ENCODE data around the gene SPG11.

The SPG11 gene

DNA sequence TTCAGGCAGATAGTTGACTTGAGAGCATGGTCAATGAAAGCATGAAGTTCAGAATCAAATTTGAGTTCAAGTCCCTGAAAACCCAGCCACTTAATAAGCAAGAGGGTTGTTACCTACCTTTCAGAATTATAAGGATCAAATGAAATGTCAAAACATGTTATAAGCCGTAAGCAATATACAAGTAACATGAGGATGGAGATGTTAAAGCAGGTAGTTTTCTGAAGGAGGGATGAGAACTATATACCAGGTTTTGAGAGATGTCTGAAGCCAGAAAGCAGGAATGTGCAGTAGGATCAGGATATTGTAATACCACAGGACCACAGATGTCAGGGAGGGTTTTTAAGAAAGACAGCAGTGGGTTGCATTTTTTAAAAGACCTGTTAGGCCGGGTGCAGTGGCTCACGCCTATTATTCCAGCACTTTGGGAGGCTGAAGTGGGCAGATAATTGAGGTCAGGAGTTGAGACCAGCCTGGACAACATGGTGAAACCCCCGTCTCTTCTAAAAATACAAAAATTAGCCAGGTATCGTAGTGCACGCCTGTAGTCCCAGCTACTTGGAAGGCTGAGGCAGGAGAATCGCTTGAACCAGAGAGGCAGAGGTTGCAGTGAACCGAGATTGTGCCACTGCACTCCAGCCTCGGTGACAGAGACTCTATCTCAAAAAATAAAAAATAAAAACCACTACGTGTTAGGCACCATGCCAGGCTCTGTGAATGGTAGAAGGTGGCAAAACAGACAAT is 133.4 kb downstream of the SPG11 start:
- TF ChIP-seq, protein P1, sequence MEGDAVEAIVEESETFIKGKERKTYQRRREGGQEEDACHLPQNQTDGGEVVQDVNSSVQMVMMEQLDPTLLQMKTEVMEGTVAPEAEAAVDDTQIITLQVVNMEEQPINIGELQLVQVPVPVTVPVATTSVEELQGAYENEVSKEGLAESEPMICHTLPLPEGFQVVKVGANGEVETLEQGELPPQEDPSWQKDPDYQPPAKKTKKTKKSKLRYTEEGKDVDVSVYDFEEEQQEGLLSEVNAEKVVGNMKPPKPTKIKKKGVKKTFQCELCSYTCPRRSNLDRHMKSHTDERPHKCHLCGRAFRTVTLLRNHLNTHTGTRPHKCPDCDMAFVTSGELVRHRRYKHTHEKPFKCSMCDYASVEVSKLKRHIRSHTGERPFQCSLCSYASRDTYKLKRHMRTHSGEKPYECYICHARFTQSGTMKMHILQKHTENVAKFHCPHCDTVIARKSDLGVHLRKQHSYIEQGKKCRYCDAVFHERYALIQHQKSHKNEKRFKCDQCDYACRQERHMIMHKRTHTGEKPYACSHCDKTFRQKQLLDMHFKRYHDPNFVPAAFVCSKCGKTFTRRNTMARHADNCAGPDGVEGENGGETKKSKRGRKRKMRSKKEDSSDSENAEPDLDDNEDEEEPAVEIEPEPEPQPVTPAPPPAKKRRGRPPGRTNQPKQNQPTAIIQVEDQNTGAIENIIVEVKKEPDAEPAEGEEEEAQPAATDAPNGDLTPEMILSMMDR (IDR thresholded peaks at IDR 0.05; ENCODE audit: borderline replicate concordance, control extremely low read depth, extremely low read depth, insufficient read depth, missing control alignments), result no peak
- no peak for DNase-seq (ENCODE audit: low spot score)
- in situ Hi-C loops (cut with MboI; ENCODE audit: low sequenced_read_pairs, unreplicated experiment), result no loop called here

DNA sequence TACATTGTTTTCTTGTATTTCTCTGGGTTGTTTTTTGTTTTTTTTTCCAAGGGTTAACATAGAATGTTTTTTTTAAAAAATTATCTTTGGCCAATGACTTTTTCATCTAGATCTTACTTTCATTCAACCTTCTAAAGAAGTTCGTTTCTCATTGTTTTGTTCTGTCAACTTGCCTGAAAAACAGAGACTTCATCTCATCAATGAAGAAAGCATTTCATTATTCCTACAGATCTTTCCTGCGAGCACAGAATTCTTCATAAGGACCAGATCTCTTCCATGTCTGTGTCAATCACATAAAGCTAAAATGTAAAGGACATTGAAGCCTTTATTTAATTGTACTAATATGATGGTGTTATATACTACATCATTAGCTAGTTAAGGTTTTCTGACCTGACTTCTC is 136.2 kb downstream of the SPG11 start:
- in situ Hi-C loops (cut with MboI; ENCODE audit: low sequenced_read_pairs, unreplicated experiment), result no loop called here
- TF ChIP-seq, protein P1 (IDR thresholded peaks at IDR 0.05; ENCODE audit: borderline replicate concordance, control extremely low read depth, extremely low read depth, insufficient read depth, missing control alignments), result no peak

DNA sequence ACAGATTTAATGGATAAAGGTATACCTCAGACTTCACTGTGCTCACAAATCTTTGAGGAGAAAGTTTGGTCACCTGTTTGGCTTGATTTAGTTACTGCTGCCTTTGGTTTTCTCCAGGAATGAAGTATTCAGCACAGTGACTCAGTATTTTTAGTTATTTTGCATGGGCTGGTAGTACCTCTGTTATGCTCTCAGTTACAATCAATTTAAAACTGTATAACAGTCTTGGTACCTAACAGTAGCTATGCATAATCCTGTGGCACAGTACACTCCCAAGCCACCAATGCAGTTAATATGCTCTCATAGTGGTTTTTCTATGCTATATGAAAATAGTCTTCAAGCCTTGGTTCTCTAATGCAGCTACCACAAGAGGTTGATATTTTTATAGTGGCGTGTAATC is 138.4 kb downstream of the SPG11 start:
- TF ChIP-seq, protein P1 (IDR thresholded peaks at IDR 0.05; ENCODE audit: borderline replicate concordance, control extremely low read depth, extremely low read depth, insufficient read depth, missing control alignments), result no peak
- in situ Hi-C loops (cut with MboI; ENCODE audit: low sequenced_read_pairs, unreplicated experiment), result no loop called here
- no peak for DNase-seq (ENCODE audit: low spot score)

More for the DNA sequence above, 136.2 kb downstream of the SPG11 start:
- no peak for DNase-seq (ENCODE audit: low spot score)

DNA sequence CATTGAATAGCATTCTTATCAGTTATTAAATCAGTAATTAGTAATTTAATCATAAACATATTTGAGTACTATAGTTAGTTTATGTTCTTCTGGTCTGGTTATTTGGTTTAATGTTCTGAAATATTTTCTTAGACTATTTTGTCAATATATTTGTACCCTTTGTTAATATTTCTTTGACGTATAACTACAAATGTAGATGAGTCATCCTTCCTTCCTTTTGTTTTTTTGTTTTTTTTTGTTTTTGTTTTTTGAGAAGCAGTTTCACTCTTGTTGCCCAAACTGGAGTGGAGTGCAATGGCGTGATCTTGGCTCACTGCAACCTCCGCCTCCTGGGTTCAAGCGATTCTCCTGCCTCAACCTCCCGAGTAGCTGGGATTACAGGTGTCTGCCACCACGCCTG is 143.9 kb downstream of the SPG11 start:
- no peak for DNase-seq (ENCODE audit: low spot score)
- in situ Hi-C loops (cut with MboI; ENCODE audit: low sequenced_read_pairs, unreplicated experiment), result no loop called here
- TF ChIP-seq, protein P1 (IDR thresholded peaks at IDR 0.05; ENCODE audit: borderline replicate concordance, control extremely low read depth, extremely low read depth, insufficient read depth, missing control alignments), result no peak

- in situ Hi-C loops (cut with MboI; ENCODE audit: low sequenced_read_pairs, unreplicated experiment), result no loop called here
- TF ChIP-seq, protein P1 (IDR thresholded peaks at IDR 0.05; ENCODE audit: borderline replicate concordance, control extremely low read depth, extremely low read depth, insufficient read depth, missing control alignments), result no peak
- no peak for DNase-seq (ENCODE audit: low spot score)
Measured at GRCh38 chr15:44516436-44516835, 147.0 kb downstream of the SPG11 start.

Data from GM13976 (cell line).